H1 (cell line): ENCODE results near the gene C2CD3. TPM values are rescaled to one million over a fixed set of nuclear protein-coding genes. Genes with fewer than 3 reads are reported as not detected.

Experiments
- KDM4A ChIP-seq: IDR thresholded peaks from one replicate; pipeline ENCODE4 v1.7.1; 2012; ENCODE audit warnings: low read depth, mild to moderate bottlenecking, moderate library complexity, low read length, inconsistent platforms; ENCODE audit not compliant: severe bottlenecking
- polyA plus RNA-seq, 7 experiments: library from polyadenylated mRNA; depleted of rRNA in 3 of 7; stranded (reverse) in 5 of 7; unstranded in 2 of 7; fragments of >200 nt in 5 of 7; fragments of 200-250 nt in 2 of 7; gene quantifications; 1 replicate in 5 of 7; 2 replicates in 1 of 7; 4 replicates in 1 of 7; pipeline versions ENCODE4 v1.2.1 to v1.2.3, GENCODE V29; 2011 to 2013; ENCODE audit warnings: missing spikeins in 2 of 7, mixed read lengths in 2 of 7
- total RNA-seq: library from RNA; stranded (reverse); fragmentation: NEBNext Ultra II Directional; extraction: Animal tissue kit (Norgen Biotek cat#: 25700); gene quantifications from 2 replicates; pipeline ENCODE4 v1.2.1, GENCODE V29; 2021

C2CD3 gene
- total and polyA plus RNA-seq, 2 of the 8 experiments (the other 6 are each of a cell fraction or from before 2014, with no cell fraction given): 11.0 to 29.1 TPM

DNA sequence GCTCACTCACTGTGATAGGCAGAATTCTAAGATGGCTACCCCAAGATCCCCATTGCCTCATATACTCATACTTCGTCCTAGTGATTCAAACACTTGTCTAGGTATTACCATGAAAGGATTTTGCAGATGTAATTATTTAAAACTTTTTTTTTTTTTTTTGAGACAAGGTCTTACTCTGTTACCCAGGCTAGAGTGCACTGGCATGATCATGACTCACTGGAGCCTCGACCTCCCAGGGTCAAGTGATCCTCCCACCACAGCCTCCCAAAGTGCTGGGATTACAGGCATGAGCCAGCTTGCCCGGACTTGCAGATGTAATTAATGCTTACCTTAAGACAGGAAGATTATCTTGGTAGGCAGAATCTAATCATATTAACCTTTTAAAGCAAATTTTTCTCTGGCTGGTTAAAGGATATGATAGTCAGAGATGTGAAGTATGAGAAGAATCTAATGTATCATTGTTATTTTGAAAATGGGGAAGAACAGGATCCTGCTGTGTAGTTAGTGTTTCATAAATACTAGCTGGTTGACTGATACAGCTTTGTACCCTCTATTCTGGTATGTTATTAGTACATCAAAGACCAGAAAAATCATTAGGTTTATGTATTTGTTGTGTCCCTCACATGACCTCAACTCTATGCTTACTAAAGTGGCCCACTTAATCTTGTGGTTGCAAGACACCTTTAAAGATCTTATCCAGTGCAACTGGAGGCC lies 35.5 kb downstream of the C2CD3 start (continued):
- TF ChIP-seq KDM4A: no peak
